ENCODE results near the gene RNF220.

DNA sequence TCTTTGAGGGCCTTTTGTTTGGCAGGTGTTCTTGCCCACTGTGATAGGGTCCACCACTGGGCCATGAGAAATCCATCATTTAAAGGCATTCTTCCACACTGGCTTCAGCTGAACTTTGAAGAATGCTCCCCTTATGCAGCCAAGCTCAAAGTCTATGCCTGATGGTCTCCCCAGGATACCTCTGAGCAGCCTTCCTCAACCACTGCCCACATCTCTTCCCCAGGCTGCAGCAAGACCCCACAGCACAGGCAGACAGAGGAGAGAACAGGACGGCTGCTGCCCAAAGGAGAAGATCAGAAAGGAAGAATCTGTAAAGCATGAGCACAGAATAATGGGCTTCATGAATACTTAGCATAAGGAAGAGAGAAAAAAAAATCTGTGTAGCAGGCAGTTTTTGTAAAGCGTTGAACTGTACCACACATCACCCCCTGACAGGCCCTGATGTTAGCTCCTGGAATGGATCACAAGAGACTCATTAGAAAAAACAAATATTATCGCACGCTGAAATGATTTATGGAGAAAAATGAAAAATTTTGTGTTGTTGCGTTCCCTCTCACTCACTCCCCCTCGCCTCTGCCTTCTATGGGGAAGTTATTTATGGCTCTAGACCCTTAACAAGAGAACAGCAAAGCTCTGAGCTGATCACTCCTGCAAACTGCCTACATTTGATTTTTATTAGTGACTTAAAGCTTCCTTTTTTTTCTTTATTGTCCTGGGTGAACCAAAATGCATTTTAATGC lies 135.1 kb downstream of the RNF220 start:
- TF ChIP-seq, protein P1, sequence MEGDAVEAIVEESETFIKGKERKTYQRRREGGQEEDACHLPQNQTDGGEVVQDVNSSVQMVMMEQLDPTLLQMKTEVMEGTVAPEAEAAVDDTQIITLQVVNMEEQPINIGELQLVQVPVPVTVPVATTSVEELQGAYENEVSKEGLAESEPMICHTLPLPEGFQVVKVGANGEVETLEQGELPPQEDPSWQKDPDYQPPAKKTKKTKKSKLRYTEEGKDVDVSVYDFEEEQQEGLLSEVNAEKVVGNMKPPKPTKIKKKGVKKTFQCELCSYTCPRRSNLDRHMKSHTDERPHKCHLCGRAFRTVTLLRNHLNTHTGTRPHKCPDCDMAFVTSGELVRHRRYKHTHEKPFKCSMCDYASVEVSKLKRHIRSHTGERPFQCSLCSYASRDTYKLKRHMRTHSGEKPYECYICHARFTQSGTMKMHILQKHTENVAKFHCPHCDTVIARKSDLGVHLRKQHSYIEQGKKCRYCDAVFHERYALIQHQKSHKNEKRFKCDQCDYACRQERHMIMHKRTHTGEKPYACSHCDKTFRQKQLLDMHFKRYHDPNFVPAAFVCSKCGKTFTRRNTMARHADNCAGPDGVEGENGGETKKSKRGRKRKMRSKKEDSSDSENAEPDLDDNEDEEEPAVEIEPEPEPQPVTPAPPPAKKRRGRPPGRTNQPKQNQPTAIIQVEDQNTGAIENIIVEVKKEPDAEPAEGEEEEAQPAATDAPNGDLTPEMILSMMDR (IDR thresholded peaks at IDR 0.05): no peak
- TF ChIP-seq POLR2A (IDR thresholded peaks at IDR 0.05): no peak

Data from heart left ventricle (tissue), 13 donors.